ENCODE data around the gene AKR1C1.
A peak's percentile ranks its signal among the peaks of the same experiment; 100 is the strongest.
"Not testable (repeated sequence)": the region's sequence is repeated elsewhere in the genome, so short reads cannot be mapped to it uniquely, and the experiment has no call there.

AKR1C1 gene

DNA sequence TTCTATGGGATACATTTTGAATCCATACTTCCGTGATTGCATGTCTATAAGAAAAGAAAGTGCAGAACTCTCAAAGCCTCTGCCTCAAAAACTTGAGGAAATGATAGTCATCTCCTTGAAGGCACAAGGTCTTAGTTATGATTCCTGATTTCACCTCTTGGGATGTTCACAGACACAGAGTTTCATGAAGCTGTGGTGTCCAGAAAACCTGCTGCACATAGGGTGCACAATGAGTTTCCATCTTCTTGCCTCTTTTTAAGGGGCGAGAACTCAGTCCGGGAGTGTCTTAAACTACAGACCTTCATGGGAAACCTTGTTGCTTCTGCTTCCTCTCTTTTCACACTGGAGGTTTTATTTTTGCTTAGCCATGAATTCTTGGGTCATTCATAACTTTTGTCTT is 4.0 kb downstream of the AKR1C1 start:
- not testable (repeated sequence) for H3K4me3 Mint-ChIP-seq; DNase-seq (ENCODE audit: low spot score in 2 of 2); H3K4me1 Mint-ChIP-seq; H3K27ac Mint-ChIP-seq; H3K36me3 Mint-ChIP-seq; ATAC-seq; H3K9me3 Mint-ChIP-seq

DNA sequence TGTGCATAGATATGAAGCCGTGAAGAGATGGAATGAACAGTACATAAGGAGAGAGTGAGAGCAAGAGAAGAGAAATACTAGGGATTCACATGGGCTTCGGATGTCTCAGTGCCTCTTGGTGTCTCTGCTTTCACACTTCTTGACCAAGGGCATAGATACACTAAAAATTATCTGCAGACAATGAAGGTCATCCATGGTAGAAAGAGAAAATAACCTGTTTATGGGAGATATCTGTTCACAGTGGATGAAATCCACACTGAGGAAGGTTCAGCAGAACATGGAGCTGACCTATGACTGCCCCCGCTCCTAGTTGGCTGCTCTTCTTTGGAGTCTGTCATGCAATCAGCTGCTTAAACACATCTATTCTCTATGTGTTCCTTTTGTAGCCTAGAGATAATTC is 6.1 kb downstream of the AKR1C1 start:
- not testable (repeated sequence) for H3K4me3 Mint-ChIP-seq; H3K36me3 Mint-ChIP-seq; ATAC-seq; H3K9me3 Mint-ChIP-seq; H3K4me1 Mint-ChIP-seq; H3K27ac Mint-ChIP-seq; DNase-seq (ENCODE audit: low spot score in 2 of 2)

GRCh38 chr10:4970362-4970761 is 7.1 kb downstream of the AKR1C1 start:
- not testable (repeated sequence) for H3K36me3 Mint-ChIP-seq; H3K9me3 Mint-ChIP-seq; H3K4me3 Mint-ChIP-seq; H3K27ac Mint-ChIP-seq; DNase-seq (ENCODE audit: low spot score in 2 of 2); ATAC-seq; H3K4me1 Mint-ChIP-seq

GRCh38 chr10:4972369-4973142 is 9.3 kb downstream of the AKR1C1 start:
- H3K36me3 Mint-ChIP-seq; H3K4me1 Mint-ChIP-seq; H3K27ac Mint-ChIP-seq; DNase-seq (ENCODE audit: low spot score in 2 of 2); H3K4me3 Mint-ChIP-seq; H3K9me3 Mint-ChIP-seq: not testable (repeated sequence)
- peak; percentile 31 for ATAC-seq

DNA sequence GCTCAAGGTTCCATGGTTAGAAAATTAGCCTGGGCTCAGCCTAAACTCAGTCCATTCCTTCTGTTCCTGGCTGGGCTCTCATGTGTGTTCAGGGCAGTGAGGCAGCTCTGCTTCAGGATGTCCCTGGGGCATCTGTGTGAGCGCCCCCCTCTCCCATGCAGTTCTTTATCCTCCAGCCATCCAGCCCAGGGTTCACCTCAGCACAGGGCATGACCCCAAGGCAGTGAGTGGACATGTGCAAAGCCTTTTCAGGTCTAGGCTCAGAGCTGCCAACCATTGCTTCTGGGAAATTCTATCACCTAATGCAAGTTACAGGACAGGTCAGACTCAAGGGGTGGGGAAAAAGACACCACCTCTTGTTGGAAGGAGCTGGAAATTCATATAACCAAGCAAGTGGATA is 10.1 kb downstream of the AKR1C1 start:
- not testable (repeated sequence) for H3K36me3 Mint-ChIP-seq; H3K4me3 Mint-ChIP-seq; H3K4me1 Mint-ChIP-seq; ATAC-seq; H3K9me3 Mint-ChIP-seq; DNase-seq (ENCODE audit: low spot score in 2 of 2); H3K27ac Mint-ChIP-seq

GRCh38 chr10:4974400-4974799 is 11.2 kb downstream of the AKR1C1 start:
- H3K27ac Mint-ChIP-seq; H3K4me1 Mint-ChIP-seq; ATAC-seq; H3K36me3 Mint-ChIP-seq; DNase-seq (ENCODE audit: low spot score in 2 of 2); H3K9me3 Mint-ChIP-seq; H3K4me3 Mint-ChIP-seq: not testable (repeated sequence)

DNA sequence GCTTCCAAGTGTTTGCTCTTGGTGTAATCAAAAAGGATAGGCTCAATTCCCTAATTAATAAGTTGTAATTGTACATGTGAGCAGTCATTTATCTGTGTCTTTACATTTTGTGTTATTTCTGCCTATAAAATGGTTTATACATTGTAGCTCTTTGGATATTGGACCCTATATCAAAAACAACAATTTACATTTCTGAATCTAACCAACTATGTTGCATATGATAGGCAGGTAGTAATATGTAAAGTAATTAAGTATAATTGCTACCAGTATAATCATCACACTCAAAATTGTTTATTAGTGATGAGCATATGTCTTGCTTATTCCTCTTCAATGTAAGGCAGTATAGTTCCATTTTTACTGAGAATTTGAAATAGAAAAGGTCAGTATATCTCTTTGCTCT is 13.8 kb downstream of the AKR1C1 start:
- Mint-ChIP-seq H3K27ac (no peak overlapping the region), H3K9me3 (no peaks in the 10 kb centered on the region), H3K4me1 (no peaks in the 10 kb centered on the region), H3K4me3 (no peak overlapping the region), H3K36me3 (no peaks in the 10 kb centered on the region)
- ATAC-seq, result no peak
- no peak for DNase-seq (ENCODE audit: low spot score in 2 of 2)

DNA sequence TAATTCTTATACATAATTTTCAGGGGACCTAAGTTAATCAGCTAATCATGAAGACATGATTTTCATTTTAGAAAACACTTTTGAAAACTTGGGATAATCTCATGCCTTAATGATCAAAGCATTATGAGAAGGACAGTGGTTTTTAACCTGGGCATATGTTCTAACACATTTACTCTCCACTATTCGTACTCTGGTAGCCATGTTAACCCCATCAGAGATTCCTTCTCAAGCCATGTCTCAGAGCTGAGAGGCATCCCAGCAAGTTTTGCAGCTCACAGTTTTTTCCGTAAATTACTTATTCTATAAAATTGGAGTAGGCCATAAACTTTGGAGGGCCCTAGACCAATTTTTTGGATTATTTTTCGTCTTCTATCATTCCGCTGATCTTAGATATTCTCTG is 15.7 kb downstream of the AKR1C1 start:
- Mint-ChIP-seq H3K27ac (no peak overlapping the region), H3K4me1 (no peaks in the 10 kb centered on the region), H3K4me3 (no peak overlapping the region), H3K36me3 (no peaks in the 10 kb centered on the region), H3K9me3 (no peaks in the 10 kb centered on the region)
- DNase-seq (ENCODE audit: low spot score in 2 of 2) (no peak), ATAC-seq (no peak)

DNA sequence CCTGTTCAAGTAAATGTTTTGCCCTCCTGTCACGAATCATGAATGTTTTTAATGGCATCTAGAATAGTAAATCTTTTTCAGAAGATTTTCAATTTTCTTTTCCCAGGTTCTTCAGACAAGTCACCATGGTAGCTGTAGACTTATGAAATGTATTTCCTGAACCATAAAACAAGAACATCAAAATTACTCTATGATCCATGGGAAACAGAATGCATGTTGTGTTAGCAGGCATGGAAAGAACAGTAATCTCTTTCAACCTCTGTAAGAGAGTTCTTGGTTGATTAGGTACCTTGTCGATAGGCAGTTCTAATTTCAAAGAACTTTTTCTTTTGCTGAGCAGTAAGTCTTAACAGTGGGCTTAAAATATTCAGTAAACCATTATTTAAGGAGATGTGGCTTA is 17.6 kb downstream of the AKR1C1 start:
- DNase-seq (ENCODE audit: low spot score in 2 of 2), result no peak
- no peak for ATAC-seq

GRCh38 chr10:4981722-4982471 is 18.7 kb downstream of the AKR1C1 start:
- Mint-ChIP-seq H3K27ac (no peak overlapping the region), H3K36me3 (no peaks in the 10 kb centered on the region), H3K4me3 (no peak overlapping the region), H3K9me3 (no peaks in the 10 kb centered on the region), H3K4me1 (no peaks in the 10 kb centered on the region)
- DNase-seq (ENCODE audit: low spot score in 2 of 2) (no peak), ATAC-seq (no peak)

More for the DNA sequence above, 17.6 kb downstream of the AKR1C1 start:
- no peak overlapping the region for H3K27ac Mint-ChIP-seq
- no peak overlapping the region for H3K4me3 Mint-ChIP-seq
- H3K4me1 Mint-ChIP-seq, result no peaks in the 10 kb centered on the region
- no peaks in the 10 kb centered on the region for H3K36me3 Mint-ChIP-seq
- no peaks in the 10 kb centered on the region for H3K9me3 Mint-ChIP-seq

- no peak for DNase-seq (ENCODE audit: low spot score in 2 of 2)
- ATAC-seq, result no peak
- Mint-ChIP-seq H3K27ac (no peak overlapping the region), H3K4me1 (no peaks in the 10 kb centered on the region), H3K4me3 (no peak overlapping the region), H3K36me3 (no peaks in the 10 kb centered on the region), H3K9me3 (no peaks in the 10 kb centered on the region)
Observed at GRCh38 chr10:4982764-4983226, 19.6 kb downstream of the AKR1C1 start.

DNA sequence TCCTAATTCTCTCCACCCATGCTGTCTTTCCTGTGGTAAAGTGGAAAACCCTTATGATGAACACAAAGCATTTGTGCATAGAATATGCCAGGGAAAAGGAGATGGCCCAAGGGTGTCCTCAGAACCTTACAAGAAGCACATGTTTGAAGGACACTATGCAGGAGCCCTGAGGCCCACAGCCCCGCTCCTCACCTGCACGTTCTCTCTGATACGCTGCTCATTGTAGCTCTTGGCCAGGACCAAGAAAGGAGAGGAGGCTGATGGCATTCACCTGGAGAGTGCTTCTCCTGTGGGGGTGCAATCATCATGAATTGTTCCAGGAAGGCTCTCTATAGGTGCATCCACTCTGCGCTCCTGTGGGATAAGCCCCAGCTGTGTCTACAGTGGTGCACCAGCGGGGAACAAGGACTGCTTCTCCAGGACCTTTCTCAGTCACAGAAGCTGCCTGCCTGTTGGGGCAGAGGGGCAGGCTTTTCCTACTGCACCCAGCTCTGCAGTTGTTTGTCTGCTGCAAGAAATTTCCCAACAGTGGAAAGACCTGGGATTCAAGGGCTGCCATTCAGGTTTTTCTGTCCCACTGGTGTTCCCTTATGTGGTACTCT is 20.5 kb downstream of the AKR1C1 start:
- Mint-ChIP-seq H3K4me1 (no peaks in the 10 kb centered on the region), H3K36me3 (no peaks in the 10 kb centered on the region), H3K4me3 (no peak overlapping the region), H3K27ac (no peak overlapping the region), H3K9me3 (no peaks in the 10 kb centered on the region)
- ATAC-seq (peak; percentile 36), DNase-seq (ENCODE audit: low spot score in 2 of 2) (no peak)

DNA sequence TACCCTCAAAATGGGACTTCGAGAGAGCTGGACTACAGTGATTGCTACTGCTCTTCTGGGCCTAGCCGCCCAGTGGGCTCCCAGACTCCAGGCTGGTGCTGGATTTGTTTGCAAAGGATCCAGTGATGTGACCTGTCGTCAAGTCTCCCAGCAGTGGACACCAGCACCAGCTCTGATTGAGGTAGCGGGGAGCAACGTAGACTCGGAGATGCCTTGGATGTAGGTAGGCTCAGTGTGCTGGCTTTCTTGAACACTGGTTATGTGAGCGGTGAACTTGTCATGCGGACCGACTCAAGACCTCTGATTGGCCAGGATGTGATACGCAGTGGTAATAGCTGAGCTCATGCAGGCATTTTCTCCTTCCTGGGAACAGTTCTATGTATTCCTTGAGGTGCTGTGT is 21.0 kb downstream of the AKR1C1 start:
- no peaks in the 10 kb centered on the region for H3K36me3 Mint-ChIP-seq
- no peaks in the 10 kb centered on the region for H3K9me3 Mint-ChIP-seq

DNA sequence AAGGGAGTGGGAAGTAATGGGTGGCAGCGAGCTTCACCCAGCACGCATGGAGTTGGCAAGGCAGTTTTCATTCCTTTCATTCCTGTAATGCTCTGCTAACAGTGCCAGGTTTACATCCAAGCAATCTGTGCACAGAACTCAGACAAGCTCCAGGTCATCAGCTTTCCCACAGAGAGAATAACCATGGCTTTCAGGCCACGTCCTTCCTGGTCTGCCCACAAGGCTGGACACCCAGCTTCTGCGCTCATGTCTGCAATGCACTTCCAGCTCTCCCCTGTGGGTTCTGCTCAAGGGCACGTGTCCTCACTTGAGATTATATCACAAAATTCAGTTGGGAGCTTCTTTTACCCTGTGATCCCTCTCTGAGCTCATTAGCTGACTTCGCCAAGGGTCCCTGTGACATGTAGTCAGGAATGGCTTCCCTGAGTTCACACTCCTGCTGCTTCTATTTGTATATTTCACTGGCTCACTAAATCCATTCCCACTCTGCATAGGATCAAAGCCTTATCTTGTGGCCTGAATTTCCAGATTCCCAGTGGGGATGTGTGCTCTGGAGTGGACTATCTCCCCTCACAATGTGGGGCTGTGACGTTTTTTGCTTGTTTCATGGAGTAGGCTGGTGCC is 21.9 kb downstream of the AKR1C1 start:
- no peaks in the 10 kb centered on the region for H3K9me3 Mint-ChIP-seq
- DNase-seq (ENCODE audit: low spot score in 2 of 2), result no peak
- H3K27ac Mint-ChIP-seq, result no peak overlapping the region

More for the DNA sequence above, 21.0 kb downstream of the AKR1C1 start:
- peak; percentile 24 for ATAC-seq
- H3K27ac Mint-ChIP-seq, result no peak overlapping the region
- H3K4me3 Mint-ChIP-seq, result no peak overlapping the region
- no peaks in the 10 kb centered on the region for H3K4me1 Mint-ChIP-seq
- DNase-seq (ENCODE audit: low spot score in 2 of 2), result no peak

GRCh38 chr10:4988000-4988641 is 24.9 kb downstream of the AKR1C1 start:
- H3K36me3 Mint-ChIP-seq; H3K27ac Mint-ChIP-seq; DNase-seq (ENCODE audit: low spot score in 2 of 2); ATAC-seq; H3K9me3 Mint-ChIP-seq; H3K4me1 Mint-ChIP-seq; H3K4me3 Mint-ChIP-seq: not testable (repeated sequence)

More for the DNA sequence above, 21.9 kb downstream of the AKR1C1 start:
- H3K36me3 Mint-ChIP-seq, result no peaks in the 10 kb centered on the region
- H3K4me3 Mint-ChIP-seq, result no peak overlapping the region
- ATAC-seq, result no peak
- no peaks in the 10 kb centered on the region for H3K4me1 Mint-ChIP-seq
